GM18867 (cell line): ENCODE data around the gene HOXB1.
"Not testable (repeated sequence)": the region's sequence is repeated elsewhere in the genome, so short reads cannot be mapped to it uniquely, and the experiment has no call there.

Experiments used
- ATAC-seq: cut with Tn5 transposase; IDR thresholded peaks from one replicate; pipeline ENCODE4 v1.9.1; 2021; ENCODE audit warnings: mild to moderate bottlenecking, moderate library complexity; ENCODE audit not compliant: unreplicated experiment

Gene HOXB1

GRCh38 chr17:48544349-48545021 is 13.7 kb upstream of the HOXB1 start:
- ATAC-seq: no peak

- ATAC-seq: peak; percentile 16
These were observed 13.1 kb upstream of the HOXB1 start for GRCh38 chr17:48543854-48544348.

DNA sequence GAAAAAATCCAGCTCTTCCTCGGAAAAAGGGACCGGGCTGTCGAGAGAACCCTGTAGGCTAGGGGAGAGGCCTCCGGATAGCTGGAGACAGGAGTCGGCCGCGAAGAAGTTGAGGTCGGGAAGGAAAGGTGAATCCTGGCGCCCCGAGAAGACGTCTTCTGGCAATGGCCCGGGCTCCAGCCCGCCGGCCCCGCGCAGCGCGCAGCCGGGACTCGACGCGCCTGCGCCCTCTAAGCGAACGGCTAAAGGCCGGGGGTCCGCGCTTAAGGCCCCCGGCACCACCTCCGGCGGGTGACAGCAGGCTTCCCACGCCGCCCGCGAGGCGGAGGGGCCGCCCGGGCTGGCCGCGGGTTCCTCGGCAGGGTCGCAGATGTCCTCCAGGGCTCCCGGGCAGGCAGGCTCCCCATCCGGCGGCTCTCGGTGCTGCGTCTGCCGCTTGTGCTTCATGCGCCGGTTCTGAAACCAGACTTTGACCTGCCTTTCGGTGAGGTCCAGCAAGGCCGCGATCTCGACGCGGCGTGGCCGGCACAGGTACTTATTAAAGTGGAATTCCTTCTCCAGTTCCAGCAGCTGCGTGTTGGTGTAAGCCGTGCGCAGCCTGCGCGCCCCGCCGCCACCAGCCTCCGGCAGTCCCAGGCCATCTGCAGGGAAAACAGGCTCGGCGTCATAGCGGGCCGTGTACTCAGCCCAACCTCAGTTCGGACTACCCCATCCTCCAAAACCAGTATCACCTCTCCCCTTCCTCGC is 12.5 kb upstream of the HOXB1 start:
- ATAC-seq: peak; percentile 57

DNA sequence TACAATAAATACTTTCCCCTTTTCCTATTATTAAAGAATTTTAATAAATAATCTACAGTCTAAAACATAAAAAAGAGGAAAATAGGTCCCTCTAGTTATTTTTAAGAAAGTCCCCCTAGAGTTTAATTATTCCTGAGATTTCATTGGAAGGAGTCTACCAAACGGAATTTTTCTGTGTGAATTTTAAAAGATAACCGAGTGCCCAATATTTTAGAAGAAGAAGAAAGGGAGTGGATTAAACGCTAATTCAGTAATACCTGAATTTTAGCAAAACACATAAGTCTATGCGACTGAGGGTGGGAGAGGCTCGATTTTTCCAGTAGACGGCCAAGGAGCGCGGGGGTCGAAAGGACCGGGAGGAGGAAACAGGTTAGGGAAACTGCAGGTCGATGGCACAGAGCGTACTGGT is 11.9 kb upstream of the HOXB1 start:
- ATAC-seq: no peak

DNA sequence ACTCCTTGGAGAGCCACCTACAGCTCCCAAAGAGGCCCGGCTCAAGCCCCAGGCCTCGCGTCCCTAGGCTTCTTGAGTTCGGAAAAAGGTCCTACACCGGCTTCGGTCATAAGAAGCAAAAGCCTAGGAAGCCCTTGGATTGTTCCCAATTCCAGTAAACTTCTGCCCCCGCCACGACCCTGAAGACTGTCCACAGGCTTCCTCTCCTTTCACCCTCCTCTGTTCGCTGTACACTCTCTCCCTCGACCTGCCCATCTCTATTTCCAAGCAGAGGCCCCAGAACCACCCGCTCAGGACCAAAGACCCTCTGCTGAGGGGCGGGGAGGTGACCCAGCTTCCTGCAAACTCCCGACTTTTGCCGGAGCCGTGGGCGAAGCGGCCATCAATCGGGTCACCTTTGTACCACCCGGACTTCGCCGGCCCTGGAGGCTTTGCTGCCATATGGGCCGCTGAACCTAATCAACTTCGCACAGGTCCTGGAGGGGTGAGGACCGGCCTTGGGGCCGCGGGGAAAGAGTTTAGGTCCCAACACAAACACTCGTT is 11.4 kb upstream of the HOXB1 start:
- ATAC-seq: no peak

GRCh38 chr17:48541577-48542113 is 10.8 kb upstream of the HOXB1 start:
- no peak for ATAC-seq

DNA sequence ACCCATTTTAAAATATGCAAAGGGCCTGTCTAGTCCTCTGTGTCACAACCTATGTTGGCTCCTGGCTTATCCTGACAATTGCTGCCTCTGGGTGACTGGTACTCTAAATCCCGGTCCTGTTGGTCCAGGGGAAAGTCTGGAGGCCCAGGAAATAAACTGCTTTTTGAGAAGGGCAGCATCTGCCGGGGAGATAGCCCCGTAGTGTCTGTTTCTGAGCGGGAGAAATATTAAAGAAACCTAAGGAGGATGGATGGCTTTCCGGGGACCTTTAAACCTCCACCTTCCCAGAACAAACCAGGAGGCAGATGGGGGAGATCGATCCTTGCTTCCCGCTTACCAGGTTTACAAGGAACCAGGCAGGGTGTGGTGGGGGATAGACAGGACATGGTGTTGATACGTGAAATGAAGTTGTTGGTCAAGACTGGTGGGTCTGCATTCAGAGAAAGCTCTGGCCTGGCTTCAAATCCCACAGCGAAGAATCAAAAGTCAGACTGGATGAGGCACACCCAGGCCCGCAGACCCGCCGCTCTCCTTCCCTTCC is 10.3 kb upstream of the HOXB1 start:
- no peak for ATAC-seq

DNA sequence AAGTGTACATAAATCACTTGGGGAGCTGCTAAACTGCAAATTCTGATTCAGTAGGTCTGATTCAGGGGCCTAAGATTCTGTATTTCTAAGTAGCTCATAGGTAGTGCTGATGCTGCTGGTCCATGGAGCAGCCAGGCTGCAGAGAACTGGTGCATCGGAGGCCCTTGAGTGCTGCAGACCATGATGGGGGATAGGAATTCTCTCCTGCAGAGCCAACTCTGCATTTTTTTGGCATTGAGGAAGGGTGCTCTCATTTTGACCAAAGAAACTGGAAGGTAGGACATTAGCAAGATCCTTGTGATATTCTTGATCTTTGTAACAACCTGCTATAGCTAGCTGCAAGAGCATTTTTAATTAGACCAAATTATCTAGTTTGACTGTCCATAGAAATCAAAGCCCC is 9.4 kb upstream of the HOXB1 start:
- ATAC-seq: no peak

GRCh38 chr17:48539177-48539576 is 8.4 kb upstream of the HOXB1 start:
- ATAC-seq: no peak

DNA sequence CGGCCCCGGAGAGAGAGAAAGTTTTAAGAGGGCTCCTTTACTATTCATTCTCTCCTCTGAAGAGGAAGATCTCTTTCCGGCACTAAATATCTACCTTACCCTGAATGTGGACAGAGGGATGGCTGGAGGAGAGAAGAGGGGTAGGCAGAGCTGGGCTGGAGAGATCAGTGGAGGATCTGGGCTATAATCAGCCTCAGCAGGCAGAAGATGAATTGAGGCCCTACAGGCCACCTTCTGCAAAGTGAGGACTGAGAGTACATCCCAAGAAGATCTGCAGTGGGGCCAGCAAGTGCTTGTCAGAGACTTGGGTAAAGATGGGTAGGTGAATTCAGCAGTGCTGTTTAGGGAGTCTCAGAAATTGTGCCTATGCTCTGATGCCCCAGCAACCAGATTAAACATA is 6.5 kb upstream of the HOXB1 start:
- no peak for ATAC-seq

DNA sequence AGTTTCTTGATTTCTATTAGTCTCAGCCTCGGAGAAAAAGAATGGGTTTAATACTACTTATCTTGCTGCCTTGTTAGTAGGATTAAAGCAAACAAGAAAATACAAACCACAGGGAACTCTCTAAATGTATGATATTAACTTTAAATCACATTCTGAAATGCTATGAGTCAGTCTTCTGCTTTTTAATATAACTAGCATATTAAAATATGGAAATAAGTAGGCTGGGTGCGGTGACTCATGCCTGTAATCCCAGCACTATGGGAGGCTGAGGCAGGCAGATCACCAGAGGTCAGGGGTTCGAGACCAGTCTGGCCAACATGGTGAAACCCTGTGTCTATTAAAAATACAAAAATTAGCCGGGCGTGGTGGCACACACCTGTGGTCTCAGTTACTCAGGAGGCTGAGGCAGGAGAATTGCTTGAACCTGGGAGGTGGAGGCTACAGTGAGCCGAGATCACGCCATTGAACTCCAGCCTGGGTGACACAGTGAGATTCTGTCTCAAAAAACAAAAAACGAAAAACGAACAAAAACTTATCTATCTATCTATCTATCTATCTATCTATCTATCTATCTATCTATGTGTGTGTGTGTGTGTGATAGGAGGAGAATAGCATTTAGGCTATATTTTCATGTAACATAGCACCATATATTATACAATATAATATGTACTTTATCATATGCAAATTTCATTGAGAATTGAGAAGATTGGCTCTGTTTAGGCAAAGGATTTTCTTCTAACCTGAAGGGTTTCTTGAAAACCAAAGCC is 5.2 kb upstream of the HOXB1 start:
- not testable (repeated sequence) for ATAC-seq

- no peak for ATAC-seq
These were observed 1.4 kb upstream of the HOXB1 start for GRCh38 chr17:48532261-48532660.

DNA sequence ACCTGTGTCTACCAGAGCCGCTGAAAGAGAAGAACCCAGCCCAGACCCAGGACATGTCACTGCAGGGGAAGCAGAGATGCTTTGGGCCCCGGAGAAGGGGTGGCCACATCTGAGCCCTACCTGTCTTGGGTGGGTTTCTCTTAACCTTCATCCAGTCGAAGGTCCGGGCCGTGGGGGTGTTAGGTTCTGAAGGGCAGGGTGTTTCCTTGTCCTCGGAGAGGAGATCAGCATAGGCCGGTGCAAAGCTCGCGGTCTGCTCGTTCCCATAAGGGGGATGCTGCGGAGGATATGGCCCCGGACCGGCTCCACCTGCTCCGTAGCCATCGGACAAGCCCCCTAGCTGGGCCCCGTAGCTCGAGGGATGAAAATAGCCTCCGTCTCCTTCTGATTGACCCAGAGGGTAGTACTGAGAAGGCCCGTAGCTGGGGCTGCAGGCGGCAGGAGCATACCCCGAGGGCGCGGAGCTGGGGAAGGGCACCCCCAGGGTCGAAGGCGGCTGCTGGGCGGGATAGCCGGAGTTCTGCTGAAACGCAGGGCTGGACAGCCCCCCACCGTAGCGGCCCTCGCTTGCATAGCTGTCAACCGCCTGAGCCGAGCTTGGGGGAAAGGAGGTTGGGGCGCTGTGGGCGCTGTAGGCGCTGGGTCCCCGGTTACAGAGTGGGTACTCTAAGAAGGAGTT is 464 bp downstream of the HOXB1 start:
- no peak for ATAC-seq

- no peak for ATAC-seq
These were observed 1.2 kb downstream of the HOXB1 start for GRCh38 chr17:48529683-48530009.

- ATAC-seq: no peak
These were observed 1.7 kb downstream of the HOXB1 start for GRCh38 chr17:48528936-48529682.

- no peak for ATAC-seq
These were observed 2.5 kb downstream of the HOXB1 start for GRCh38 chr17:48528153-48528935.

GRCh38 chr17:48527547-48527932 is 3.3 kb downstream of the HOXB1 start:
- ATAC-seq: no peak

GRCh38 chr17:48526608-48527546 is 3.9 kb downstream of the HOXB1 start:
- no peak for ATAC-seq
